ENCODE results near the gene MAST1.

The MAST1 gene

GRCh38 chr19:12838182-12838885, at the start of gene MAST1:
Gene MAST1, plus strand, starts transcription at chr19:12838515. Its CDS starts 58 bp downstream, at chr19:12838573.
- Histone ChIP-seq H3K4me1 (ENCODE audit: control insufficient read depth in 1 of 2, insufficient read depth in 2 of 2, low read length in 2 of 2) (peaks cover 9 to 17% of the 10 kb centered on the region in 2 donors), H3K9ac (ENCODE audit: low read depth in 1 of 2, low read length in 2 of 2) (no peak within 1 kb of the TSS), H3K4me3 (ENCODE audit: low read depth in 1 of 2, low read length in 2 of 2) (no peak within 1 kb of the TSS), H3K27me3 (ENCODE audit: control insufficient read depth in 1 of 2, insufficient read depth in 2 of 2, low read length in 2 of 2) (peaks cover 77 to 83% of the 10 kb centered on the region in 2 donors), H3K27ac (ENCODE audit: low read depth, low read length) (no peak within 1 kb of the TSS), H3K36me3 (ENCODE audit: control insufficient read depth in 1 of 2, insufficient read depth in 2 of 2, low read length in 2 of 2) (no peaks in the 10 kb centered on the region), H3K9me3 (ENCODE audit: control insufficient read depth in 1 of 2, low read length in 2 of 2) (no peaks in the 10 kb centered on the region)

- Histone ChIP-seq H3K27me3 (ENCODE audit: control insufficient read depth in 1 of 2, insufficient read depth in 2 of 2, low read length in 2 of 2) (no peaks in the 10 kb centered on the region), H3K36me3 (ENCODE audit: control insufficient read depth in 1 of 2, insufficient read depth in 2 of 2, low read length in 2 of 2) (no peaks in the 10 kb centered on the region), H3K4me3 (ENCODE audit: low read depth in 1 of 2, low read length in 2 of 2) (peak overlapping the region; percentile 70 to 75), H3K4me1 (ENCODE audit: control insufficient read depth in 1 of 2, insufficient read depth in 2 of 2, low read length in 2 of 2) (peaks cover 61 to 62% of the 10 kb centered on the region in 2 donors), H3K27ac (ENCODE audit: low read depth, low read length) (peak overlapping the region; percentile 100), H3K9ac (ENCODE audit: low read depth in 1 of 2, low read length in 2 of 2) (peak overlapping the region; percentile 86 to 99), H3K9me3 (ENCODE audit: control insufficient read depth in 1 of 2, low read length in 2 of 2) (no peaks in the 10 kb centered on the region)
These were observed 49.6 kb upstream of the MAST1 start for GRCh38 chr19:12788682-12789097.

GRCh38 chr19:12789098-12789903, 49.0 kb upstream of the MAST1 start:
- Histone ChIP-seq H3K4me3 (ENCODE audit: low read depth in 1 of 2, low read length in 2 of 2) (peak overlapping the region; percentile 75 to 91), H3K9ac (ENCODE audit: low read depth in 1 of 2, low read length in 2 of 2) (peak overlapping the region; percentile 86 to 99), H3K27me3 (ENCODE audit: control insufficient read depth in 1 of 2, insufficient read depth in 2 of 2, low read length in 2 of 2) (no peaks in the 10 kb centered on the region), H3K9me3 (ENCODE audit: control insufficient read depth in 1 of 2, low read length in 2 of 2) (no peaks in the 10 kb centered on the region), H3K4me1 (ENCODE audit: control insufficient read depth in 1 of 2, insufficient read depth in 2 of 2, low read length in 2 of 2) (peaks cover 59 to 61% of the 10 kb centered on the region in 2 donors), H3K27ac (ENCODE audit: low read depth, low read length) (peak overlapping the region; percentile 100), H3K36me3 (ENCODE audit: control insufficient read depth in 1 of 2, insufficient read depth in 2 of 2, low read length in 2 of 2) (no peaks in the 10 kb centered on the region)

GRCh38 chr19:12789904-12790619, 48.3 kb upstream of the MAST1 start:
- peaks cover 54 to 59% of the 10 kb centered on the region in 2 donors for H3K4me1 ChIP-seq (ENCODE audit: control insufficient read depth in 1 of 2, insufficient read depth in 2 of 2, low read length in 2 of 2)
- no peaks in the 10 kb centered on the region for H3K27me3 ChIP-seq (ENCODE audit: control insufficient read depth in 1 of 2, insufficient read depth in 2 of 2, low read length in 2 of 2)
- no peaks in the 10 kb centered on the region for H3K9me3 ChIP-seq (ENCODE audit: control insufficient read depth in 1 of 2, low read length in 2 of 2)
- H3K4me3 ChIP-seq (ENCODE audit: low read depth in 1 of 2, low read length in 2 of 2), result peak overlapping the region; percentile 72 to 91
- peak overlapping the region; percentile 100 for H3K27ac ChIP-seq (ENCODE audit: low read depth, low read length)
- peak overlapping the region; percentile 99 to 100 for H3K9ac ChIP-seq (ENCODE audit: low read depth in 1 of 2, low read length in 2 of 2)
- H3K36me3 ChIP-seq (ENCODE audit: control insufficient read depth in 1 of 2, insufficient read depth in 2 of 2, low read length in 2 of 2), result no peaks in the 10 kb centered on the region

GRCh38 chr19:12790628-12791344, 47.5 kb upstream of the MAST1 start:
- H3K27ac ChIP-seq (ENCODE audit: low read depth, low read length), result peak overlapping the region; percentile 100

GRCh38 chr19:12791345-12792050, 46.8 kb upstream of the MAST1 start, which contains the start of gene JUNB:
Gene JUNB, plus strand, starts transcription at chr19:12791486. Its CDS starts 286 bp downstream, at chr19:12791772.
- Histone ChIP-seq H3K27me3 (ENCODE audit: control insufficient read depth in 1 of 2, insufficient read depth in 2 of 2, low read length in 2 of 2) (no peaks in the 10 kb centered on the region), H3K9ac (ENCODE audit: low read depth in 1 of 2, low read length in 2 of 2) (peak within 1 kb of the TSS; percentile 99 to 100), H3K4me3 (ENCODE audit: low read depth in 1 of 2, low read length in 2 of 2) (peak within 1 kb of the TSS; percentile 91 to 95), H3K36me3 (ENCODE audit: control insufficient read depth in 1 of 2, insufficient read depth in 2 of 2, low read length in 2 of 2) (no peaks in the 10 kb centered on the region), H3K27ac (ENCODE audit: low read depth, low read length) (peak within 1 kb of the TSS; percentile 100), H3K9me3 (ENCODE audit: control insufficient read depth in 1 of 2, low read length in 2 of 2) (no peaks in the 10 kb centered on the region), H3K4me1 (ENCODE audit: control insufficient read depth in 1 of 2, insufficient read depth in 2 of 2, low read length in 2 of 2) (peaks cover 49 to 53% of the 10 kb centered on the region in 2 donors)

More at GRCh38 chr19:12790628-12791344, 47.5 kb upstream of the MAST1 start:
- Histone ChIP-seq H3K9me3 (ENCODE audit: control insufficient read depth in 1 of 2, low read length in 2 of 2) (no peaks in the 10 kb centered on the region), H3K4me1 (ENCODE audit: control insufficient read depth in 1 of 2, insufficient read depth in 2 of 2, low read length in 2 of 2) (peaks cover 49 to 53% of the 10 kb centered on the region in 2 donors), H3K36me3 (ENCODE audit: control insufficient read depth in 1 of 2, insufficient read depth in 2 of 2, low read length in 2 of 2) (no peaks in the 10 kb centered on the region), H3K4me3 (ENCODE audit: low read depth in 1 of 2, low read length in 2 of 2) (peak overlapping the region; percentile 72 to 91), H3K27me3 (ENCODE audit: control insufficient read depth in 1 of 2, insufficient read depth in 2 of 2, low read length in 2 of 2) (no peaks in the 10 kb centered on the region), H3K9ac (ENCODE audit: low read depth in 1 of 2, low read length in 2 of 2) (peak overlapping the region; percentile 99 to 100)

GRCh38 chr19:12792051-12792852, 46.1 kb upstream of the MAST1 start:
- Histone ChIP-seq H3K36me3 (ENCODE audit: control insufficient read depth in 1 of 2, insufficient read depth in 2 of 2, low read length in 2 of 2) (no peaks in the 10 kb centered on the region), H3K9ac (ENCODE audit: low read depth in 1 of 2, low read length in 2 of 2) (peak overlapping the region; percentile 99 to 100), H3K4me1 (ENCODE audit: control insufficient read depth in 1 of 2, insufficient read depth in 2 of 2, low read length in 2 of 2) (peaks cover 44 to 46% of the 10 kb centered on the region in 2 donors), H3K27me3 (ENCODE audit: control insufficient read depth in 1 of 2, insufficient read depth in 2 of 2, low read length in 2 of 2) (no peaks in the 10 kb centered on the region), H3K4me3 (ENCODE audit: low read depth in 1 of 2, low read length in 2 of 2) (peak overlapping the region; percentile 91 to 95), H3K27ac (ENCODE audit: low read depth, low read length) (peak overlapping the region; percentile 100), H3K9me3 (ENCODE audit: control insufficient read depth in 1 of 2, low read length in 2 of 2) (no peaks in the 10 kb centered on the region)

- Histone ChIP-seq H3K4me3 (ENCODE audit: low read depth in 1 of 2, low read length in 2 of 2) (peak overlapping the region; percentile 91 to 95), H3K9ac (ENCODE audit: low read depth in 1 of 2, low read length in 2 of 2) (peak overlapping the region; percentile 99 to 100), H3K27ac (ENCODE audit: low read depth, low read length) (peak overlapping the region; percentile 100), H3K36me3 (ENCODE audit: control insufficient read depth in 1 of 2, insufficient read depth in 2 of 2, low read length in 2 of 2) (no peaks in the 10 kb centered on the region), H3K4me1 (ENCODE audit: control insufficient read depth in 1 of 2, insufficient read depth in 2 of 2, low read length in 2 of 2) (peaks cover 39 to 40% of the 10 kb centered on the region in 2 donors), H3K9me3 (ENCODE audit: control insufficient read depth in 1 of 2, low read length in 2 of 2) (no peaks in the 10 kb centered on the region), H3K27me3 (ENCODE audit: control insufficient read depth in 1 of 2, insufficient read depth in 2 of 2, low read length in 2 of 2) (no peaks in the 10 kb centered on the region)
These were observed 45.4 kb upstream of the MAST1 start for GRCh38 chr19:12792853-12793289.
